Stimulated activated CD4-positive, alpha-beta T cell treated with anti-CD3 and anti-CD28 coated beads, TNF-alpha, amount 100 ng/mL, for 48 hours (primary cell): ENCODE data around the gene NPC1.
"Not testable (repeated sequence)": the region's sequence is repeated elsewhere in the genome, so short reads cannot be mapped to it uniquely, and the experiment has no call there.

ENCODE experiments used
- DNase-seq, 3 donors: peaks; one replicate each; pipeline ENCODE4 v3.0.0-alpha.2; 2020; ENCODE audit warnings: low read depth in 3 of 3

Gene NPC1

DNA sequence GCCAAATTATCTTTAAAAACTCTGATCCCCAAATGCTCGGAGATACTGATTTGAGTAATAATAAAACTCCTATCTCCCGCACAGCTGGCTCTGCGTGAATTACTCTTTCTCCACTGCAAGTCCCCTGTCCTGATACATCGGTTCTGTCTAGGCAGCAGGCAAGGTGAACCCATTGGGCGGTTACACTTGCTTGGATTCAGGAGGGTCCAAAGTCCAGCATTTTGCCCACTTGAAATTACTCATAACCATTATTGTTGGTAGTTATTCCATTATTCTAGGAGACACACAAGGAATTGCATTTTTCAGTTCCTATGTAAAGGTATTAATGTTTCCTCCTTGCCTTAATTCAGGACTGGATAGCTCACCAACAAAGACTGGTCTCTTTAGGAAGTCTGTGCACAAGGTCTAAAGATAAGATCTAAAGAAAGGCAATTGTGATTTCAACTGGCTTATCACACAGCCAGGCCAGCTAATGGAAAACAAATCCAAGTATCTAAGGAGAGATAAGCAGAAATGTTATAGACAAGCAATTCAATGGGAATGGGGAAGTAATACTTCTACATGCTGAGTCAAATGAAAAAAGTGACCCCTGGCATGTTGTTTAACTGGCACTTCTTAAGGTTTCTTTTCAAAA, 23.2 kb upstream of the NPC1 start:
- DNase-seq = no peak

DNA sequence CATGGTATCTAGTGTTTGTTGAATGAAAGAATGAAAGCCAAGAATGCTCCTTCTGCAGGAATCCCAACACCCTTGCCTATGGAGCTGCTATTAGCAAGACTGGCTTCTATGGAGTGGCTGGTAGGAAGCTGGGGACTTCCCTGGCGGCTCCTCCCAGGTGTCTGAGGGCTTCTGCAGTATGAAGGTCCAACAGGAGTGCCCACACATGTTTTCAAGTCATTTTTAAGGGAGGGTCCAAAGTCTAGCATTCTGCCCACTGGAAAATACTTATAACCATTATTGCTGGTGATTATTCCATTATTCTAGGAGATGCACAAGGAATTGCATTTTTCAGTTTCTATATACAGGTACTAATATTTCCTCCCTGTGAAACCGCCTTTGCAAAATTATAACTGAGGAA, 21.9 kb upstream of the NPC1 start:
- DNase-seq = no peak

DNA sequence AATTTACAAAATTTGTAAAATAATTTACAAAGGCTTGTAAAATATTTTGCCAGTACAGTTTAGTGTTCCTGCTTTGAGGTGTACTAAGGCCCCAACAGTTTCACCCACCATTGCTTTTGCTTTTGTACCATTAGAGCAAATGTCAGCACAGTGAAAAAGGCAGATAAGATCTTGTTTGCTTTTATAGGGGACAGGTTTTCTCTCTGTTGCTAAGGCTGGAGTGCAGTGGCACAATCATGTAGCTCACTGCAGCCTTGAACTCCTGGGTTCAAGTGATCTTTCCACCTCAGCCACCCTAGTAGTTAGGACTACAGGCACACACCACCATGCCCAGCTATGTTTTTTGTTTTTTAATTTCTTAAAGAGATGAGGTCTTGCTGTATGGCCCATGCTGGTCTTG, 19.6 kb upstream of the NPC1 start:
- no peak for DNase-seq

DNA sequence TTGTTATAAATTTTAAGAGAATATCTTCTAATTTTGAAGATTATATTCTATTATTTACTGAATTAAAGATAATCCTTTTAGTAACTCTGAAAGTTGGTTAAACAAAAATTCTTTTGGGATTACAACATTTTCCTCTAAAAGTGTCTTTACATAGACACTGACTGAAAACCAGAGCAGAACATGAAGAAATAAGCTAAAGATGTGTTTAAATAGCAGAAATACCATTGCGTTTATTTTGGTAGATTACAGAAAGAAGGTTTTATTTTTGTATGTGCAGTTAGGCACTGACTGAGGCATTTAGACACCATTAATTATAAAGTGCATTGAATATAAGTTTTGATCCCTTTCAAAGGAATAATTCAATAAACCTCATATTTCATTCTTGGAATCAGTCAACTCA, 13.5 kb upstream of the NPC1 start:
- no peak for DNase-seq

DNA sequence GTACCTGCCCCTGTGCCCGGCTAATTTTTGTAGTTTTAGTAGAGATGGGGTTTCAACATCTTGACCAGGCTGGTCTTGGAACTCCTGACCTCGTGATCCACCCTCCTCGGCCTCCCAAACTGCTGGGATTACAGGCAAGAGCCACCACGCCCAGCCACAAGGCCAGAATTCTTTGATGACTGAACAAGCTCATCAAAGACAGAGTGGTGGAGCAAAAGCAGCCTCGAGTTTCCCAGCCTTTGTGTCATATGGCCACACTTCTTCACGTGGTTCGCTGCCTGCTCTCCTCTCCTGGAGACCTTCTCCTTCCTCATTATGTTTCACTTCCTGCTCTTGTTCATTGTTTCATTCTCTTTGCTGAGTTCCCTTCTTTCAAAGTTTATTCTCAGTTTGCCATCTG, 9.9 kb upstream of the NPC1 start:
- no peak for DNase-seq

DNA sequence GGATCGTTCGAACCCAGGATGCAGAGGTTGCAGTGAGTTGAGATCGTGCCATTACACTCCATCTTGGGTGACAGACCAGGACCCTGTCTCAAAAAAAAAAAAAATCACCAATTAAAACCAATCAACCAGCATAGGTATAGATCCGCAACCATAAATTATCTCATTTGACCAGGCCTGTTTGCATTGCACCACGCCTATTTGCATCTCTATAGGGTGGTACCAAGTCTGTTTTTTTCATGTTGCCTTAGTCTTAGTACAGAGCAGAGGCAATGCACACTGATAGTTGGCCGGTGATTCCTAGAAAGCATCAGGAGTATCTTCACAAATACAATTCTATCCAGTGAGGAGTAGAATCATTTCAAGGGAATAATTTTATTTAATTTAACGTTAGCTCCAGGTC, 9.3 kb upstream of the NPC1 start:
- no peak for DNase-seq

DNA sequence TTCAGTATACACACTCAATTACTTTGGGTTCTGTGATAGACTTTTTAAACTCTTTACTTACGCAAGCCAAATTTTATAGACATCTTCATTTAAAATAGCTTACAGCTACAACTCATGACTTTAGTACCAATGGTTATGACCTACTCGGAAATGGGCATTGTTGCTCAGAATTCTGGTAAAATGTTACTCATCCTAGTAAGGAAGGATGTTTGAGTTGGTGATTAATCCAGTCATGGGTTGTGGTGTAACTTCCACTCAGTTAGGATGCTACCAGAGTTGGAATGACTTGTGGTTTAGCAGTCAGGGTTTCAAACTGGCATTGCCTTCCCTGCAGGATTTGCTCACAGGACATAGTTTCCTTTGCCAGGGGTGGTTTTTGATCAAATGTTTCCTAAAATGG, 7.4 kb upstream of the NPC1 start:
- DNase-seq = no peak

DNA sequence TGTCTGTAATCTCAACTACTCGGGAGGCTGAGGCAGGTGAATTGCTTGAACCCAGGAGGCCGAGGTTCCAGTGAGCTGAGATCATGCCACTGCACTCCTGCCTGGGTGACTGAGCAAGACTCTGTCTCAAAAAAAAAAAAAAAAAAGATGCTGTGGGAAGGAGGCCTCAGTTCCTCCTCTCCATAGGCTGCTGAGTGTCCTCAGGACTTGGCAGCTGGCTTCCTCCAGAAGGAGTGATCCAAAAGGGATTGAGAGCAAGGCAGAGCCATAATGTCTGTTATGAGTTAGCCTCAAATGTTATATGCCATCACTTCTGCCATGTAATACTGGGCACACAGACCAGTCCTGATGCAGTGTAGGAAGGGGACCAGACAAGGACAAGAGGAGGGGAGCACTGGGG, 6.6 kb upstream of the NPC1 start:
- DNase-seq = no peak

DNA sequence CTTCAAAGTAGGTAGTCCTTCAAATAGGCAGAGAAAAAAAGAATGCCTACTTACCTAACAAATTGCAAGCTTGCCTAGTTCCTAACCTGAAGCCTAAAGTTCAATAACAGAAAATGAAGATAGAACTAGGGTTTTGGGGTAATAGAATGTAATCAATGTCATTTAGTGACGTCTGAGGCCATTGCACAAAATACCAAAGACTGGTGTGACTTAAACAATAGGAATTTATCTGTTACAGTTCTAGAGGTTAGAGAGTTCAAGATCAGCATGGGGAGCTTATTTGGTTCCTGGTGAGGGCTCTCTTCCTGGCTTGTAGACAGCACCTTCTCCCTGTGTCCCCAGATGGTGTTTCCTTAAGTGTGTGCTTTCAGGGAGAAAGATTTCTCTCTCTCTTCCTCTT, 4.7 kb upstream of the NPC1 start:
- no peak for DNase-seq

DNA sequence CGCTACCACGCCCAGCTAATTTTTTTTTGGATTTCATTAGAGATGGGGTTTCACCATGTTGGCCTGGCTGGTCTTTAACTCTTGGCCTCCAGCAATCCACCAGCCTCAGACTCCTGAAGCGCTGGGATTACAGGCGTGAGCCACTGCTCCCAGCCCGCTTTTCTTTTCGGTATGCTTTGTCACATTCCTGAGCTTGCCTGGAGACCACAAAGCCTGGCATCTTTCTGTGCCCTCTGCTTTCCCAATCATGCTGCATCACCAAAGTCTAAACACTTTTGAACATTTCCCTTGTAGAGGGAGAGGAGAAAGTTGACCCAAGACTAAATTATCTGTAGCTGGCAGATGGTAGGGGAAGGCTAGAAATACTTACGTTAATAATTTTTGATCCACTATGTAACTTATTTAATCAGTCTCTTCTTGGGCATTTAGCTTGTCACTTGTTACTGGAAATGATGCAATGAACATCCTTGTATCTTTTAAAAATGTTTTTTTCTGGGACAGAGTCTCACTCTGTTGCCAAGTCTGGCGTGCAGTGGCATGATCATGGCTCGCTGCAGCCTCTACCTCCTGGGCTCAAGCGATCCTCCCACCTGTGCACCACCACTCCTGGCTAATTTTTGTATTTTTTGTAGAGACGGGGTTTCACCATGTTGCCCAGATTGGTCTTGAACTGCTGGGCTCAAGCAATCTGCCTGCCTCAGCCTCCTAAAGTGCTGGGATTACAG, 2.7 kb upstream of the NPC1 start:
- no peak for DNase-seq

DNA sequence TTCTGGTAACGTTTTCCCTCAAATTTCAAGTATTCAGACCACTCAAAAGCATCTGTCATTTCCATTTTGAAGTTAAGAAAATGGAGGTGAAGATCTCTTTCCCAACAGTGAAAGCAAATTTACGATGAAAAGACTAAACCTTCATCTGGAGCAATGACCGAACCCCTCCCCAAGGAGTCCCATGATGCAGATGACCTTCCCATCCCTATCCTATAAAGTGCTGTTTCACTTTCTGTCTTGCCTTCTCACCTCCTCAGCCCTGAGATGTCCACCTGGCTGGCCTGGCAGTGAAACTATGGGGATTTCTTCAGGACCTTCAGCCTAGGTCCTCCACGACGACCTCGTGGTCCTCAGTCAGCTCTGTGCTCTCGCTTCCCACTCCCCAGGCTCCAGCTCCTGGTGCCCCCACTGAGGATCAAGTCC, 925 bp upstream of the NPC1 start:
- no peak for DNase-seq

DNA sequence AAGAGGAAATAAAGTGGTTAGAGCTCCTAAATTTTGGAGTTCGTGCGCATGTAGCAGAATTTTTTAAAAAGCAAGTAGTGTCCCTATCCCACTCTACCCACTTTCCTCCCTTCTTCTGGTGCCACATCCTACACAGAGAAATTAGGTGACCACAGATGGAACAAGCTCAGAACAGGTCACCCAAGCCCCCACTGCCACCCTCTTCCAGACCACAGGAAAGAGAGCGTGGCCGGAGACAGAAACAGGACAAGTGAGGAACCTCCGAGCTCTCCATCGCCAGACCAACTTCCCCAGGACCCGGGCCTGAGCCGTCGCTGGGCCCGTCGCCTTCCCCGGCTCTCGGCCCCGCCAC, 433 bp downstream of the NPC1 start:
- no peak for DNase-seq

DNA sequence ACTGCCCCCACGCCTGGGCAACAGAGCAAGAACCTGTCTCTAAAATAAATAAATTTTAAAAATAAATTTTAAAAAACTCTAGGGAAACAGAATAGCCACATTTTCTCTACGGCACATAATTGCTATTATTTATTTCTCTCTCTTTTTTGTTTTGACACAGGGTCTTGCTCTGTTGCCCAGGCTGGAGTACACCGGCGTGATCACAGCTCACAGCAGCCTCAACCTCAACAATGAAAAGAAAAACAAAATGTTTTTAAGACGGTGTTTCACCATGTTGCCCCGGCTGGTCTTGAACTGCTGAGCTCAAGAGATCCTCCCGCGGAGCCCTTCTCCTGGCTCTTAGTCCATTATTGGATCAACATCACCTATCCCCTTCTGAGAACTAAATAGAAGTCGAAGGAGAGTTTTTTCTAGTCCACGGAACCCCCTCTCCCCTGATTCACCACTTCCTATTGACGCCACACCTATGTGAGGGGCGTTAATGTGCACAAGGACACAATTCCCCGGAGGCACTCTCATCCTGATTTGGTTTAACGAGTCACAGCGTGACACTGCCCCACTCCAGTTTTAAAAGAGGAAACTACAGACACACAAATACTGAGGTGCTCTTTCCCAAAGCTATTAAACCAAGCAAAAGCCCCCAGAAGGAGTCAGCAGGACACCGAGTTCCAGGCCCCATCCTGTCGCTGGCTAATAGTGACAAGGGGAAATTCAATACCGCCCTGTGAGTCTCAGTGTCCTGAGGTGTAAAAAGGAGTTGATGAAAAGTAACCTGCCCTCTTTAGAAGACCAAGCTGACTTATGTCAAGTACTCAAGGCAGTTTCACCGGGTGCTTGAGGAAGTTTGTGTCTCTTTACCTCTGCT, 1.1 kb downstream of the NPC1 start:
- DNase-seq = no peak

DNA sequence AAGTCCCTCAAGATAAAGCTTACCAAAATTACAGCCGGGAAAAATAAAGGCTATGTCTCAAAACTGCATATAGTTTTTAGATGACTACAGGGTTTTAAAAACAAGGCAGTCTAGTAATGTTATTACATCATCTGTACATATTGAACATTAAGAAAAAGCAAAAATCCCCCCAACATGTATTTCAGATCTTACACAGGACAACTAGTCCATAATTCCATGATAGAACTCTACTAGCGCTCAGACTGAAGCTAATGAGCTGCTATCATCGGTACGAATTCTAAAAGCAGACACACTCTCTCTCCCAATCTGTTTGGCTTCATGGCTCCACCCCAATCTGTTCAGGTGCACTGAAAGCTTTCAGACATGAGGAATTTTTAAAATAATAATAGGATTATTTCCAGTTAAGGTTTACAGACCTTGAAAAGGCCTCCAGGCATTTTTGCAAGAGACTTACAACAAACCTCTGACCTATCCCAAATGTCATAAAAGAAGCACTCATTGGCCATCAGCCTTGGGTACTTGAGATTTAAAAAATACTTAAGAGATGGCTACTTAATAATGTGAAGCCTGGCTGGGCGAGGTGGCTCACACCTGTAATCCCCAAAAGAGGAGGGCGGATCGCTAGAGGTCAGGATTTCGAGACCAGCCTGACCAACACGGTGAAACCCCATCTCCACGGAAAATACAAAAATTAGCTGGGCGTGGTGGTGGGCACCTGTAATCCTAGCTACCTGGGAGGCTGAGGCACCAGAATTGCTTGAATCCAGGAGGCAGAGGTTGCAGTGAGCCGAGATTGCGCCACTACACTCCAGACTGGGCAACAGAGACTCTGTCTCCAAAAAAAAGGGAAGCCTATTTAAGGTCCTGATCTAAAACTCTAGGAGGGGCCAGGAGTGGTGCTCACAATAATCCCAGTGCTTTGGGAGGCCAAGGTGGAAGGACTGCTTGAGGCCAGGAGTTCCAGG, 2.0 kb downstream of the NPC1 start:
- no peak for DNase-seq

DNA sequence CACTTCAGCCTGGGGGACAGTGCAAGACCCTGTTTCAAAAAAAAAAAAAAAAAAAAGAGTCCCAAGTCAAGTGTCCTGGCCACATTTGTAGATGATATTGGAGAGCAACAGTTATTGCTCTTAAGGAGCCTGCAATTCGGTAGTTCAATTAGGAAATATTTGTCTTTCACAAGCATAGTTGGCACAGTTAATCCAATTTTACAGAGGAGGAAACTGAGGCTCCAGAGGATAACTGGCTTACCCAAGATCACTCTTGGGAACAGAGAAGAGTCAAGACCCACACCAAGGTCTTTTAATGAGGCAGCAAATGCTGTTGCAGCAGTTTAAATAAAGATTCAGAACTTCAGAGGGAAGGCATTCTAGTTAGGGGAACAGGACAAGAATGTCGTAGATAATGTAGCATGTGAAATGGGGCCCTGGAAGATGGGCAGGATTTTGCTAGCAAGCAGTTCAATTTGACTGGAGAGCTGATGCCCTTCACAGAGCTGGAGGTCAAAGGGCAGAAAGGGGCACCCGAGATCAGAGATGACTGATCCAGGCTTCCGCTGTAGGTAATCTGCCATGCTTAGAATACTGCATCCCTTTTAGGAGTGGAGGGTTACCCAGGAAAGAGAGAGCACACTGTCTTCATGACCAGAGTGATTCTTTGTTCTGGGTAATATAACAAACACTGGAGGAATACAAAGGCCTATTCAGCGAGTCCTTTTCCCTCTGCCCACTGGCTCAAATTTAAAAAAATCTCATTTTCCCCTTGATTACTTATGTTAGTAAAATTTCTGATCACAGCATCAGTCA, 3.0 kb downstream of the NPC1 start:
- DNase-seq = no peak

DNA sequence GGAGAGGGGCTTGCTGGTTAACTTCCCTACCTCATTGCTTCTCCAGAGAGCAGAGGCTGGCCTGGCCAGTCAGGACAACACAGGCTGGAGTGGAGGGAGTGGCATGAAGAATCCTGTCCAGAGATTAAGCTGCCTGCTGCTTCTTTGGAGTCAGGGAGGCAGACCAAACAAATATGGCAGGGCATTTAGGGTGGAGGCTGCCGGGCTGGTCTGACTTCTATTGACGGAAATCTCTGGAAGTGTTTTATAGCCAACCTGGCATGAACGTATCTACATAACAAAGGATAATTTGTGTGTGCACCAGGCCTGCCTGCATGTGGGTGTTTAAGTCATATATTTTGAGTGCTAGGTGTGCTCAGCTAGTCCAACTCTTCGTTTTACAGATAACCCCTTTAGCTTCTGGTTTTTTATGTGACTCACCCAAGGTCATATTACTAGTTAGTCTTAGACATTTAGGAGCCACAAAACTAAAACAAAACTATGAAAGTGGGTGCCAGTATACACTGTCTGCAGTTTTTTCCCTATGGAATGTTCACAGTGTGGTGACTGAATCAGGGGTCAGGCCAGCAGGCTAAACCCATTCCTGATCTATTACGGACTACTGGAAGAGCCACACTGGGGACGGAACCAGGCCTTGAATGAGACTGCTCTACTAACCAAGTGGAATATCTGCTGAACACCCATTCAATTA, 5.5 kb downstream of the NPC1 start:
- DNase-seq = no peak

DNA sequence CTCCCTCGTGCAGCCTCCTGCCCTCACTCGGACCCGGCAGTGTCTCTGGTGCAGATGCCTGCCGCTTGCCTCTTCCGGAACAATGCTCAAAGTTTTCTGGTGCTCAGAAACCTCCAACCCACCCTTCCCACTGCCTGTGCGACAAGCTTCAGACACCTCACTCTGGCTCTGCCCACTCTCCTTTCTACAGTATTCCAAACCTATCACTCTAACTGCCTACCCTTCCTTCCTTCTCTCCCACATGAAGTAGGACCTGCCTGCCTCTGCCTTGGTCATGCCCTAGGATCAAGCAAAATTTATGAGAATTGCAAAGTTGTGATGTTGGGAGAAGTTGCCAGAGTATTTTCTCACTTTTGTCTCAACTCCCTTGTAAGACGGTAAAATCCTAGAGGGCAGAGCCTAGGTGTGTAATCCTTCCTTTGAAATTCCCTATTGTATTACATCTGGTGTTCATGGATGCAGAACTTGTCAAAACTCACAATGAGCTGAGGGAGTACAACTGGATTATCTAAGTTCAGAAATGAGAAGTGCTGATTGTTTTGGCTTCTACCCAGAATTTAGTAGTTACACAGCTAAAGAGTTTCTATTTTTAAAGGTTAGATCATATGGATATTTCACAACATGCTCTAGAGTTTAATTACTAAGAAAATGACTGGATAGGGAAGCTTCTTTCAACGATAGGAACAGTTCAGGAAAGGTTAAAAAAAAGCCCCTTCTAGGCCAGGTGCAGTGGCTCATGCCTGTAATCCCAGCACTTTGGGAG, 7.2 kb downstream of the NPC1 start:
- DNase-seq = no peak

DNA sequence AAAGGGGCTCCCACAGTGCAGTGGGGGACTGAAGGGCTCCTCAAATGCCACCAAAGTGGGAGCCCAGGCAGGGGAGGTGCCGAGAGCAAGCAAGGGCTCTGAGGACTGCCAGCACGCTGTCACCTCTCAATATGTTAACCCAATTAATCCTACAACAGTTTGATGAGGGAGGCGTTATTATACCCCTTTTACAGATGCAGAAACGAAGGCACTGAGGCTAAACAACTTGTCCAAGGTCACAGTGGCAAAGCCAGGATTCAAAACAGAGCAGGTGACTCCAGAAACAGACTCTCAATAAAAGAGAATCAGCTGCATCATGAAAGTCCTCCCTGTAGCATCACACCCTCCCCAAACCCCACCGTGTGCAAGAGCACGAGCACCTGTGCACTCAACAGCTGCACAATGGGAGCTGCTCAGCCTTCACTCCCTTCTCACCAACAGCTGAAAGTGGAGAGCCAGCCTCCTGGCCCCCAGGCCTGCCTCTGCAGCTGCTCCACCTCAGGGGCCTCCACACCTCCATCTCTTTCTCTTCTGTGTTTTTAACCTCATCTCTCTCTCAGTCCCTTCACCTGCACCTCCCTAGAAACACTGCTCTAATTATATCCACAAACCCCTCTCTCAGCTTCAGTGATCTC, 8.1 kb downstream of the NPC1 start:
- DNase-seq = no peak

DNA sequence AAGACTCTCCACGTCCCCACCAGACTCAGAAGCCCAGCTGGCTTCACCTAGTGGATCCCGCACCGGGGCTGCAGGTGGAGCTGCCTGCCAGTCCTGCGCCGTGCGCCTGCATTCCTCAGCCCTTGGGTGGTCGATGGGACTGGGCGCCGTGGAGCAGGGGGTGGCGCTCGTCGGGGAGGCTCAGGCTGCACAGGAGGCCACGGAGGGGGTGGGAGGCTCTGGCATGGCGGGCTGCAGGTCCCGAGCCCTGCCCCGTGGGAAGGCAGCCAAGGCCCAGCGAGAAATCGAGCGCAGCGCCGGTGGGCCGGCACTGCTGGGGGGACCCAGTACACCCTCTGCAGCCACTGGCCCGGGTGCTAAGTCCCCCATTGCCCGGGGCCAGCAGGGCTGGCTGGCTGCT, 8.8 kb downstream of the NPC1 start:
- DNase-seq = not testable (repeated sequence)
